HG03045 (cell line): ENCODE measurements around the gene RNF115.
"Not testable (repeated sequence)": the region's sequence is repeated elsewhere in the genome, so short reads cannot be mapped to it uniquely, and the experiment has no call there.

Experiments
- ATAC-seq: cut with Tn5 transposase; IDR thresholded peaks from one replicate; pipeline ENCODE4 v1.9.1; 2021; ENCODE audit warnings: mild to moderate bottlenecking, moderate library complexity; ENCODE audit not compliant: unreplicated experiment

The RNF115 gene

GRCh38 chr1:145828367-145829026, 4.6 kb upstream of the RNF115 start:
- no peak for ATAC-seq

GRCh38 chr1:145827966-145828365, 4.1 kb upstream of the RNF115 start:
- ATAC-seq: no peak

- no peak for ATAC-seq
Measured at GRCh38 chr1:145826030-145826429, 2.1 kb upstream of the RNF115 start.

- ATAC-seq: no peak
Measured at GRCh38 chr1:145824499-145824842, 576 bp upstream of the RNF115 start.

GRCh38 chr1:145822779-145823331, 1.0 kb downstream of the RNF115 start:
- not testable (repeated sequence) for ATAC-seq

GRCh38 chr1:145818095-145818494, 5.8 kb downstream of the RNF115 start:
- ATAC-seq: not testable (repeated sequence)

GRCh38 chr1:145812977-145813810, 10.7 kb downstream of the RNF115 start:
- ATAC-seq: not testable (repeated sequence)

GRCh38 chr1:145806844-145807243, 17.1 kb downstream of the RNF115 start:
- no peak for ATAC-seq

GRCh38 chr1:145806408-145806807, 17.5 kb downstream of the RNF115 start:
- ATAC-seq: no peak

- ATAC-seq: no peak
Measured at GRCh38 chr1:145805057-145805456, 18.8 kb downstream of the RNF115 start.

GRCh38 chr1:145804235-145805045, 19.5 kb downstream of the RNF115 start:
- no peak for ATAC-seq

GRCh38 chr1:145799806-145800205, 24.1 kb downstream of the RNF115 start:
- ATAC-seq: no peak

- no peak for ATAC-seq
Measured at GRCh38 chr1:145796753-145797152, 27.1 kb downstream of the RNF115 start.

GRCh38 chr1:145795257-145795881, 28.5 kb downstream of the RNF115 start:
- ATAC-seq: no peak

- no peak for ATAC-seq
Measured at GRCh38 chr1:145792484-145792883, 31.4 kb downstream of the RNF115 start.

GRCh38 chr1:145791860-145792259, 32.0 kb downstream of the RNF115 start:
- not testable (repeated sequence) for ATAC-seq

- no peak for ATAC-seq
Measured at GRCh38 chr1:145788580-145788979, 35.3 kb downstream of the RNF115 start.

- no peak for ATAC-seq
Measured at GRCh38 chr1:145786271-145786670, 37.6 kb downstream of the RNF115 start.

GRCh38 chr1:145785547-145785946, 38.3 kb downstream of the RNF115 start:
- ATAC-seq: no peak

- ATAC-seq: no peak
Measured at GRCh38 chr1:145784409-145784808, 39.5 kb downstream of the RNF115 start.
